Spleen (tissue), 11 donors: Measurements from ENCODE around the gene PANK1. TPM values are rescaled to one million over a fixed set of nuclear protein-coding genes. Genes with fewer than 3 reads are reported as not detected.

Source experiments
- DNase-seq: peaks from one replicate; pipeline ENCODE4 v3.0.0-alpha.2; 2020
- H3K27ac ChIP-seq, 8 donors: fragments of 200-600 bp; sonication (generic) in 7 of 8; 1 replicate in 4 of 8; 2 replicates in 4 of 8; pipeline versions ENCODE4 v1.5.0 to v1.8.0; 2016 to 2021; ENCODE audit warnings: inconsistent platforms in 4 of 8, mild to moderate bottlenecking in 4 of 8, moderate library complexity in 1 of 8
- H3K27me3 ChIP-seq, 7 donors: fragments of 200-600 bp; sonication (generic) in 6 of 7; replicated peaks in 1 of 7; 1 replicate in 4 of 7; 2 replicates in 3 of 7; pipeline versions ENCODE4 v1.5.0 to v1.8.0; 2016 to 2021; ENCODE audit warnings: inconsistent platforms in 3 of 7, mild to moderate bottlenecking in 1 of 7
- H3K36me3 ChIP-seq, 6 donors: fragments of 200-600 bp; sonication (generic) in 5 of 6; 1 replicate in 4 of 6; 2 replicates in 2 of 6; pipeline versions ENCODE4 v1.5.0 to v1.8.0; 2016 to 2021; ENCODE audit warnings: inconsistent platforms in 2 of 6
- H3K4me1 ChIP-seq, 6 donors: fragments of 200-600 bp; sonication (generic) in 5 of 6; 1 replicate in 3 of 6; 2 replicates in 3 of 6; pipeline versions ENCODE4 v1.5.0 to v1.8.0; 2016 to 2021; ENCODE audit warnings: inconsistent platforms in 3 of 6
- H3K4me3 ChIP-seq, 8 donors: fragments of 200-600 bp; sonication (generic) in 7 of 8; 1 replicate in 4 of 8; 2 replicates in 4 of 8; pipeline versions ENCODE4 v1.5.0 to v1.8.0; 2016 to 2021; ENCODE audit warnings: inconsistent platforms in 4 of 8, mild to moderate bottlenecking in 4 of 8, moderate library complexity in 2 of 8
- H3K9me3 ChIP-seq, 8 donors: fragments of 200-600 bp; sonication (generic) in 7 of 8; 1 replicate in 4 of 8; 2 replicates in 4 of 8; pipeline versions ENCODE4 v1.5.0 to v1.8.0; 2016 to 2021; ENCODE audit warnings: inconsistent platforms in 4 of 8
- POLR2A ChIP-seq, 3 donors: fragments of 450-650 bp; IDR thresholded peaks; one replicate each; pipeline ENCODE4 v1.5.1; 2017; ENCODE audit warnings: antibody characterized with exemption in 3 of 3, mild to moderate bottlenecking in 1 of 3
- POLR2AphosphoS5 ChIP-seq, 3 donors: sonication (generic); formaldehyde crosslinking; IDR thresholded peaks; one replicate each; pipeline ENCODE4 v1.5.1; 2017; ENCODE audit warnings: antibody characterized with exemption in 3 of 3
- WGBS, 5 donors: extraction: QIAGEN DNeasy Blood & Tissue Kit in 3 of 5; methylation state at CpG; one replicate each; pipeline versions ENCODE4 v1.1.5 to v1.1.7; 2013 to 2018; 5-methylcytosine and 5-hydroxymethylcytosine counted together
- intact Hi-C: fragments of 100-400 bp; cut with DNase I; formaldehyde crosslinking; loops from one replicate; pipeline ENCODE4 v1.15.0; 2023; ENCODE audit warnings: low total_unique reads
- polyA plus RNA-seq, 3 donors: library from polyadenylated mRNA; stranded (reverse); fragments of 200-250 nt; gene quantifications; one replicate each; pipeline ENCODE4 v1.2.1, GENCODE V29; 2013
- total RNA-seq, 7 donors: library from RNA; depleted of rRNA in 3 of 7; stranded (reverse); fragments of >200 nt in 3 of 7; fragmentation: NEBNext Ultra II Directional in 4 of 7; extraction: Animal tissue kit (Norgen Biotek cat#: 25700) in 4 of 7; gene quantifications; one replicate each; pipeline versions ENCODE4 v1.1.0 to v1.2.1, GENCODE V29; 2016 to 2021
- TF ChIP-seq, protein P1 (sequence below), 11 experiments: fragments of 200-600 bp in 7 of 11; fragments of 450-650 bp in 4 of 11; sonication (generic) in 4 of 11; IDR thresholded peaks in 8 of 11; conservative IDR thresholded peaks in 3 of 11; 1 replicate in 7 of 11; 2 replicates in 4 of 11; pipeline versions ENCODE4 v1.4.0 to v1.8.0; 2016 to 2021; ENCODE audit warnings: antibody characterized with exemption in 11 of 11, inconsistent platforms in 4 of 11, mild to moderate bottlenecking in 1 of 11
- donor health status: healthy with polysubstance abuse.
- donor health status: DM: no; HTN: no; CAD: no; lungs with moderate emphysema.
- donor health status: DM: no; HTN: no; CAD: no.
- donor health status: Bipolar disorder and iron deficiency.
- donor health status: healthy.
- donor health status: DM: no; HTN: no; CAD: no.
- donor health status: DM: yes; HTN: yes; CAD: no.

PANK1 gene
- total and polyA plus RNA-seq, 10 donors: 0.37 to 6.2 (median 1.6) TPM

DNA sequence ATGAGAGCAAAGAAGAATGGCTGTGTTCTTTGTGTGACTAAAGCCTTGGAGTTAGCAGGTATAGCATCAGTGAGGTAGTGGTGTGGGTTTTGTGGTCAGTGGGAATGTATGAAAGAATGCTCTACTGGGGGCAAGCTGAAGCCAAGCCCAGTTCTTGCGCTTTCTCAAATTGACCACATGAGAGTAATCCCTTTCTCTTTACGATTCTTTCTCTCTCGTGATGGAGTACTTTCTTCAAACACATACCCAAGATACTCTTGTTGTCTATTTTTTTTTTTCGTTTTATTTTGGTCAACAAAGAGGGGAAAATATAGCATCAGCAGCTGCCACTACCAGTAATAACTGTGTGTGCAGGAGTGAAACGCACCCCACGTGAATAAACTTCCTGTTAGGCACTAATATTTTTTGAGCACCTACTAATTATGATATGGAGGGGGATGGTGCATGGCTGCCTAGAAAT lies 8.4 kb upstream of the PANK1 start:
- 51 to 73% (median 60%) methylated on average over 6 of the region's 6 CpGs for WGBS, 5 donors
- no peak for DNase-seq

DNA sequence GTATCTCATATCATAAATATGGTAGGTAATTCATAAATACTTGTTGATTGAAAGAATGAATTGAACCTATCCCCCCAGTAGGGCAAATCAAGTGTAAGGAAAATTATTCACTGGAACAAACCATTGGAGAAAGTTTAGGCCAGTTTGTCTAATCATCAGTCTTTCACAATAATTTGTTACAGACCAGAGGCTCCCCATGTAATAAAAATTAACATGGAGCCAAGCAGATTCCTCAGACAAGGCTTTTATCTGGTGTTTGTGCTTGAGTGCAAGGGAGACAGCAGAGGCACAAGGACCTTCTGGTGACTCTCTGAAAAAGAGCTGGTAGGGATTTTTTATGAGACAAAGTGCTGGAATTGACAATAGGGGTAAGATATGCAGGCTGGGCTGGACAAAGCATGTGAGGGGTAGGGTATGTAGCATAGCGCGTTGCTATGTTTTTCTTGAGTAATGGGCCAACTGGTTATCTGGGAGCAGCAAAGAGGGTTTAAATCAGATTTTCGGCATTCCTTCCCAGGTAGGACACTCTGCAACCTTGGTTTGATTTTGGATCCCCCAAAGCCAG lies 7.8 kb upstream of the PANK1 start:
- no peak for TF ChIP-seq POLR2A (IDR thresholded peaks at IDR 0.05)
- TF ChIP-seq POLR2AphosphoS5 (IDR thresholded peaks at IDR 0.05): no peak
- TF ChIP-seq, protein P1, sequence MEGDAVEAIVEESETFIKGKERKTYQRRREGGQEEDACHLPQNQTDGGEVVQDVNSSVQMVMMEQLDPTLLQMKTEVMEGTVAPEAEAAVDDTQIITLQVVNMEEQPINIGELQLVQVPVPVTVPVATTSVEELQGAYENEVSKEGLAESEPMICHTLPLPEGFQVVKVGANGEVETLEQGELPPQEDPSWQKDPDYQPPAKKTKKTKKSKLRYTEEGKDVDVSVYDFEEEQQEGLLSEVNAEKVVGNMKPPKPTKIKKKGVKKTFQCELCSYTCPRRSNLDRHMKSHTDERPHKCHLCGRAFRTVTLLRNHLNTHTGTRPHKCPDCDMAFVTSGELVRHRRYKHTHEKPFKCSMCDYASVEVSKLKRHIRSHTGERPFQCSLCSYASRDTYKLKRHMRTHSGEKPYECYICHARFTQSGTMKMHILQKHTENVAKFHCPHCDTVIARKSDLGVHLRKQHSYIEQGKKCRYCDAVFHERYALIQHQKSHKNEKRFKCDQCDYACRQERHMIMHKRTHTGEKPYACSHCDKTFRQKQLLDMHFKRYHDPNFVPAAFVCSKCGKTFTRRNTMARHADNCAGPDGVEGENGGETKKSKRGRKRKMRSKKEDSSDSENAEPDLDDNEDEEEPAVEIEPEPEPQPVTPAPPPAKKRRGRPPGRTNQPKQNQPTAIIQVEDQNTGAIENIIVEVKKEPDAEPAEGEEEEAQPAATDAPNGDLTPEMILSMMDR (IDR thresholded peaks at IDR 0.05 in 8 of 11, conservative IDR thresholded peaks at IDR 0.05 in 3 of 11): no peak
- Histone ChIP-seq H3K27me3 (no peaks in the 10 kb centered on the region), H3K36me3 (no peaks in the 10 kb centered on the region), H3K4me1 (peaks cover 0 to 10% (median 0%) of the 10 kb centered on the region in 6 donors), H3K9me3 (peaks cover 0 to 19% (median 8%) of the 10 kb centered on the region in 8 donors), H3K4me3 (no peak overlapping the region), H3K27ac (no peak overlapping the region)
- DNase-seq: no peak
- intact Hi-C loops: no loop called here
- 93 to 99% (median 96%) methylated on average over 3 of the region's 3 CpGs for WGBS, 5 donors

More for the DNA sequence above, 8.4 kb upstream of the PANK1 start:
- TF ChIP-seq POLR2A (IDR thresholded peaks at IDR 0.05) (no peak), POLR2AphosphoS5 (IDR thresholded peaks at IDR 0.05) (no peak)
- TF ChIP-seq, protein P1 (IDR thresholded peaks at IDR 0.05 in 8 of 11, conservative IDR thresholded peaks at IDR 0.05 in 3 of 11): no peak
- H3K27ac ChIP-seq: no peak overlapping the region
- no peaks in the 10 kb centered on the region for H3K36me3 ChIP-seq
- no peaks in the 10 kb centered on the region for H3K27me3 ChIP-seq
- H3K4me3 ChIP-seq: no peak overlapping the region
- intact Hi-C loops: no loop called here
- H3K4me1 ChIP-seq: peaks cover 0 to 10% (median 0%) of the 10 kb centered on the region in 6 donors
- peaks cover 0 to 19% (median 8%) of the 10 kb centered on the region in 8 donors for H3K9me3 ChIP-seq

DNA sequence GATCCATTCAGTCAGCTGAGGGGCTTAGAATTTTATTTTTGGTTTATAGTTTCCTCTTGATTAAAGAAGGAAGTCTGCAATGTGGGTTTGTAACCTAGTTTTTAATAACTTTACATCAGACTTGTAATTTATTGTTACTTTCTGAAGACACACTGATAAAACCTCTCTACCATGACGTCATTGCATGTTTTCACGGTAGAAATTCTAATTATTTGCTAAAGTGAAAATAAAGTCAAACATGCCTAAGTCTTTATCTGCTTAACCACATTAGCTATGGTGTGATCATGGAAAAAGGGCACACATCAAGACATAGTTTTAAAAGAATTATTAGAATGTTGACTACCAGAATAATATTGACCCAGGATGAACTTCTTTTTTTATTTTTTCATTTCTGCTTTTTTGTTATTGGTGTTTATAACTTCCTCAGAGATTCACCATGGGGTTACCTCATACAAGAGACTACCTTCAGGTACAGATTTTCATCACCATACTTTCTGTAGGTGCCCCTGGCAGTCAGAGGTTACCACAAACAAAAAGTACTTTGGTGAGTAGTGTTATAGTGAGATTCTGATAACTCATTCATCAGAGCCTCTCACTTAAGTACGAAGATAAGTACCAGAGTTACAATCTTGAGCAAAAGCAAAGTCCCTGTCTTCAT lies 7.0 kb upstream of the PANK1 start:
- H3K4me3 ChIP-seq: no peak overlapping the region
- no peaks in the 10 kb centered on the region for H3K27me3 ChIP-seq
- peaks cover 0 to 10% (median 0%) of the 10 kb centered on the region in 6 donors for H3K4me1 ChIP-seq
- WGBS, 5 donors: 46 to 61% (median 49%) methylated on average over 3 of the region's 3 CpGs
- no peak for DNase-seq
- peaks cover 0 to 19% (median 8%) of the 10 kb centered on the region in 8 donors for H3K9me3 ChIP-seq
- no peak overlapping the region for H3K27ac ChIP-seq
- H3K36me3 ChIP-seq: no peaks in the 10 kb centered on the region
- intact Hi-C loops: no loop called here
- TF ChIP-seq, protein P1 (IDR thresholded peaks at IDR 0.05 in 8 of 11, conservative IDR thresholded peaks at IDR 0.05 in 3 of 11): no peak
- TF ChIP-seq POLR2AphosphoS5 (IDR thresholded peaks at IDR 0.05) (no peak), POLR2A (IDR thresholded peaks at IDR 0.05) (no peak)

DNA sequence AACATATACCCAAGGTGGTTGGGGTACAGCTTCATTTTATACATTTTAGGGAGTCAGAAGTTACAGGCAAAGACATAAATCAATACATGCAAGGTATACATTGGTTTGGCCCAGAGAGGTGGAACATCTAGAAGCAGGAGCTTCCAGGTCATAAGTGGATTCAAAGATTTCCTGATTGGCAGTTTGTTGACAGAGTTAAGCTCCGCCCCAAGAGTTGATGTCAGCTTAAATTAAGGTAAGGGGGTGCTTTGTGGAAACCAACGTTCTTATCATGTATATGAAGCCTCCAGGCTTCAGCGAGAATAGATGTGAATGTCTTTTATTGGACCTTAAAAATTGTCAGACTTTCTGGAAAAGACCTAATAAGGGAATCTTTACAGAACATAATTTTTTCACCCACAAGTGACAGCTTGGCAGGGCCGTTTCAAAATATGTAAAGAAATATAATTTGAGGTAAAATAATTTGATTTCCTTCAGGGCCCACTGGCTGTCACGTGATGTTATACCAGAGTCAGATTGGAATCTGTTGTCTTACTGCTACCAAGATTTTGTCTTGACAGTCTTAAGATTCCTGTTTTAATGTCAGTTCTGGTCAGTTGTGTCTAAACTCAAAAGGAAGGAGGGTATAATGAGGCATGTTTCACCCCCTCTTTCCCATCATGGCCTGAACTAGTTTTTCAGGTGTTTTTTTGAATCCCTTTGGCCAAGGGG lies 6.3 kb upstream of the PANK1 start:
- WGBS, 5 donors: 62 to 73% (median 65%) methylated on average over 5 of the region's 5 CpGs
- no peaks in the 10 kb centered on the region for H3K27me3 ChIP-seq
- TF ChIP-seq POLR2AphosphoS5 (IDR thresholded peaks at IDR 0.05): no peak
- TF ChIP-seq, protein P1 (IDR thresholded peaks at IDR 0.05 in 8 of 11, conservative IDR thresholded peaks at IDR 0.05 in 3 of 11): no peak
- no peak for TF ChIP-seq POLR2A (IDR thresholded peaks at IDR 0.05)
- H3K27ac ChIP-seq: no peak overlapping the region
- H3K36me3 ChIP-seq: no peaks in the 10 kb centered on the region
- DNase-seq: no peak
- peaks cover 0 to 19% (median 8%) of the 10 kb centered on the region in 8 donors for H3K9me3 ChIP-seq
- peaks cover 0 to 10% (median under 1%) of the 10 kb centered on the region in 6 donors for H3K4me1 ChIP-seq
- H3K4me3 ChIP-seq: no peak overlapping the region
- intact Hi-C loops: no loop called here
